ENCODE results near the gene CNPY4.
"Not testable (repeated sequence)": the region's sequence is repeated elsewhere in the genome, so short reads cannot be mapped to it uniquely, and the experiment has no call there.

Gene CNPY4

DNA sequence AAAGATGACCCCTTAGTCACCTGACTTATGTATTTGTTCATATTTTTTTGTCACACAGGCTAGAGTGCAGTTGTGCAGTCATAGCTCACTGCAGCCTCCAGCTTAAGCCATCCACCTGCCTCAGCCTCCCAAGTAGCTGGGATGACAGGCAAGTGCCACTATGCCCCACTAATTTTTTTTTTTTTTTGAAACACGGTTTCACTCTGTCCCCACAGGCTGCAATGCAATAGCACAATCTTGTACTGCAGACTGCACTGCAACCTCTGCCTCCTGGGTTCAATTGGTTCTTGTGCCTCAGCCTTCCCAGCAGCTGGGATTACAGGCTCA lies 9.2 kb downstream of the CNPY4 start:
- no peak for DNase-seq (ENCODE audit: extremely low read depth, low read depth)

DNA sequence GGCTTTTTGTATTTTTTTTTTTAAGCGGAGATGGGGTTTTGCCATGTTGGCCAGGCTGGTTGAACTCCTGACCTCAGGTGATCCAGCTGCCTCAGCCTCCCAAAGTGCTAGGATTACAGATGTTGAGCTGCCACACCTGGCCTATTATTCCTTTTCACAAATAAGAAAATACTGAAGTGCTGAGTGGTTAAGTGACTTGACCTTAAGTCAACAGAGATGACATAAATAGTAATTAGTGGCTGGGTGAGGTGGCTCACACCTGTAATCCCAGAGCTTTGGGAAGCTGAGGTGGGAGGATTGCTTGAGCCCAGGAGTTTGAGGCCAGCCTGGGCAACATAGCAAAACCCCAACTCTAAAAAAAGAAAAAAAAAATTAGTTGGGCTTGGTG lies 10.8 kb downstream of the CNPY4 start:
- DNase-seq (ENCODE audit: extremely low read depth, low read depth), result not testable (repeated sequence)

More for the DNA sequence above, 9.2 kb downstream of the CNPY4 start:
- TF ChIP-seq, protein P1, sequence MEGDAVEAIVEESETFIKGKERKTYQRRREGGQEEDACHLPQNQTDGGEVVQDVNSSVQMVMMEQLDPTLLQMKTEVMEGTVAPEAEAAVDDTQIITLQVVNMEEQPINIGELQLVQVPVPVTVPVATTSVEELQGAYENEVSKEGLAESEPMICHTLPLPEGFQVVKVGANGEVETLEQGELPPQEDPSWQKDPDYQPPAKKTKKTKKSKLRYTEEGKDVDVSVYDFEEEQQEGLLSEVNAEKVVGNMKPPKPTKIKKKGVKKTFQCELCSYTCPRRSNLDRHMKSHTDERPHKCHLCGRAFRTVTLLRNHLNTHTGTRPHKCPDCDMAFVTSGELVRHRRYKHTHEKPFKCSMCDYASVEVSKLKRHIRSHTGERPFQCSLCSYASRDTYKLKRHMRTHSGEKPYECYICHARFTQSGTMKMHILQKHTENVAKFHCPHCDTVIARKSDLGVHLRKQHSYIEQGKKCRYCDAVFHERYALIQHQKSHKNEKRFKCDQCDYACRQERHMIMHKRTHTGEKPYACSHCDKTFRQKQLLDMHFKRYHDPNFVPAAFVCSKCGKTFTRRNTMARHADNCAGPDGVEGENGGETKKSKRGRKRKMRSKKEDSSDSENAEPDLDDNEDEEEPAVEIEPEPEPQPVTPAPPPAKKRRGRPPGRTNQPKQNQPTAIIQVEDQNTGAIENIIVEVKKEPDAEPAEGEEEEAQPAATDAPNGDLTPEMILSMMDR (IDR thresholded peaks at IDR 0.05; ENCODE audit: low read depth, low read length), result no peak

DNA sequence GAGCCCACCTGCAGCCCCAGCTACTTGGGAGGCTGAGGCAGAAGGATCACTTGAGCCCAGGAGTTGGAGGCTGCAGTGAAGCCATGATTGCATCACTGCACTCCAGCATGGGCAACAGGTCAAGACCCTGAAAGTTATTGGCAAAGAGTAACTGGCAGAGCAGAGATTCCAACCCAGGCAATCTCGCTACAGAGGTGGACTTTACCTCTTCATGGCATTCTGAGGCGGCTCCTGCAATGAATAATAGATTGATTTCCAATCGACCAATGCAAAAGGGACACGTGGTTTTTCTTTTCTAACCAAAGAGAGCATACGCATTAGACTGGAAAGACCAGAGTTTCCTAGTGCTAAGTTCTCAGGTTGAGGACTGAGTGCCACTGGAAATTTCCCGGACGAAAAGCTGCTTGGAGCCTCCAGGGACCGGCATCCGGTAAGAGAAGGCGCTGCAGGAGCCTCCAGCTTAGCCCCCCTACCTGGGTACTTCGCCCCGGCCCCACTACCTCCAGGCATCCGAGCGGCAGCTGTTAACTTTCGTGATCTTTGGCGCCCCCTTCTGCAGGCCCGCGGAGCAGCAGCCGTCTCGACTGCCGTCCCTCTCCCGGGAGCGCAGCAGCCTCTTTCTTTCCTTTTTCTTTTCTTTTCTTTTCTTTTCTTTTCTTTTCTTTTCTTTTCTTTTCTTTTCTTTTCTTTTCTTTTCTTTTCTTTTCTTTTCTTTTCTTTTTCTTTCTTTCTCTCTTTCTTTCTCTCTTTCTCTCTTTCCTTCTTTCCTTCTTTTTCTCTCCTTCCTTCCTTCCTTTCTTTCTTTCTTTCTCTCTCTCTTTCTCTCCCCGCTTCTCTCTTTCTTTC lies 11.4 kb downstream of the CNPY4 start:
- no peak for DNase-seq (ENCODE audit: extremely low read depth, low read depth)

DNA sequence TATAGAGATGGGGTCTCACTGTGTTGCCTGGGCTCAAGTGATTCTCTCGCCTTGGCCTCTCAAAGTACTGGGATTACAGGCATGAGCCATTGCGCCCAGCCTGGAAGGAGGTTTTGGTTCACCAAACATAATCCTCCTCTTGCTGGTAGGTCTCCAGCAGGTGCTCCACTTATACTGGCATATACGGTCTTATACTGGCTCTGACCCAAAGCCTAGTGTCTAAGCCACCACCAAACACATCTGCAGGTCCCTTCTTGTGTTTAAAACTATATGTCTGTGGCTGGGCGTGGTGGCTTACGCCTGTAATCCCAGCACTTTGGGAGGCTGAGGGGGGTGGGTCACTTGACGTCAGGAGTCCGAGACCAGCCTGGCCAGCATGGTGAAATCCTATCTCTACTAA lies 12.7 kb downstream of the CNPY4 start:
- DNase-seq (ENCODE audit: extremely low read depth, low read depth), result no peak

More for the DNA sequence above, 11.4 kb downstream of the CNPY4 start:
- TF ChIP-seq, protein P1 (IDR thresholded peaks at IDR 0.05; ENCODE audit: low read depth, low read length), result peak; percentile 75

DNA sequence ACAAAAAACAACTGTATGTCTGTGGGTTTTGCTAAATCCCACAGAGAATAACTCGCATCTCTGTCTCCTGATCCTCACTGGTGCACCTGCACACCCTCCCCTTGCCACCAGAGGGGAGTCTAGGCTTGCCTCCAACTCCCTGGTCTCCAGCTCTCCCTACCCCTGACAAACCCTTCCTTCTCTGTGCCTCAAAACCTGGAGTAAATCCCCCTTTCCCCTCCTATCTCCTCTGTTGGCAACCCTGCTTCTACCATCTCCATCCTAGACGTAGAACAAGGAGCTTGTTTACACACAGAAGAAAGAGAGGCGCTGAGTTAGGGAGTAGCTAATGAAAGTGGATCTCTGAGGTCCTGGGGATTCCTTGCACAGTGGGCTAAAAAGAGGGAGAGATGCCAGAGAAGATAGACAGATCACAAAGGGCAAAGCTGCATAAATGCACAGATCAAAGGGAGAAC lies 13.3 kb downstream of the CNPY4 start:
- TF ChIP-seq, protein P1 (IDR thresholded peaks at IDR 0.05; ENCODE audit: low read depth, low read length), result peak; percentile 91
- DNase-seq (ENCODE audit: extremely low read depth, low read depth), result peak; percentile 19

More for the DNA sequence above, 12.7 kb downstream of the CNPY4 start:
- TF ChIP-seq, protein P1 (IDR thresholded peaks at IDR 0.05; ENCODE audit: low read depth, low read length), result no peak

DNA sequence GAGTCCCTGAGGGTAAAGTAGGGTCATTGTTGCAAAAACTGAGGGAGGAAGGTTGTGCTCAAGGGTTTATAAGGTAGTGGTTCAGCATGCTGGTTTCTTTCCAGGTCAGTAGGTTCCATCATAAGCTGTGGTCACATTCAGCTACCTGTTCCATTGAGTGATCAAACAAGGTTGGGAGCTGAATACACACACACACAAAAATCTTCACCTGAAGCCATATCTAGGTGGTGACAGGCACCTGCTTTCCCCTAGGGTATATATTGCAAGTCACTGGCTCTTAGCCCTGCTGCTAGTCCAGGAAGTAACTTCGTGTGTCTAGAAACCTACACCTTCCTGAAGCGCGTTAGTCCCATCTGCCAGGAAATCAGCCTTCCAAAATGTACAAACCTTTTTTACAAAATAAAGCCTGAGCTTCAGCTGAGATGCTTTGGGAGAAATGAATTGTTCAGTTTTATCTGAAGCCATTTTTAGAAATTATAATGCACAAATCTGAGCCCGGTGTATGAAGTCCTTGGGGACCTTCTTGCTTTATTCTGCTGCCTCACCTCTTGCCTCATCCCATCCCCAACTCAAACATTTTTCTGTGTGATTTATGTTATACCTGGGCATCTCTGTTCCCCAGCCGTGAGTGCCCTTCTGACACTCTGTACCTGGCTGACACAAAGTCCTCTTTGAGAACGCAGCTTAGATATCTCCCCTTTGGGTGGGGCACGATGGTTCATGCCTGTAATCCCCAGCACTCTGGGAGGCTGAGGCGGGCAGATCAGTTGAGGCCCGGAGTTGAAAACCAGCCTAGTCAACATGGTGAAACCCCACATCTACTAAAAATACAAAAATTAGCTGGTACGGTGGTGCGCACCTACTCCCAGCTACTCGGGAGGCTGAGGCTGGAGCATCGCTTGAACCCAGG lies 18.7 kb downstream of the CNPY4 start:
- no peak for DNase-seq (ENCODE audit: extremely low read depth, low read depth)

DNA sequence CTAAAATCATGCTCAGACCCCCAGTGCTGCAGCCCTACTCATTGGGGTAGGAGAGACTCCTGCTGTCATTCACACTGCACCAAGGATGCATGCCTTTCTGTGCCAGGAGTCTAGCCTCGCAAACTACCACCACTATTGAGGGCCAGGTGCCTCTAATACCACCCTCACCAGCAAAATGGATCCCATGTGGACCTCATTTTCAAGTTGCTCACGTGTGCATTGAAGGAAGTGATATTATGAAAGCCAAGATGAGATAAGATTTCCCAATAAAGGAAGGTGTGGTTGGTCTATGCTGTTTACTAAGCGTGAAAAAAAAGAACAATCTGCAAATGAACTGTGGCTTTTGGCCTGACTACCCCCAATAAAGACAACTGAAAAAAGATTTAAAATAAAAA lies 22.1 kb downstream of the CNPY4 start:
- no peak for DNase-seq (ENCODE audit: extremely low read depth, low read depth)
- TF ChIP-seq, protein P1 (IDR thresholded peaks at IDR 0.05; ENCODE audit: low read depth, low read length), result no peak

More for the DNA sequence above, 18.7 kb downstream of the CNPY4 start:
- TF ChIP-seq, protein P1 (IDR thresholded peaks at IDR 0.05; ENCODE audit: low read depth, low read length), result no peak

All from AG09319 (cell line).